OCI-LY1 (cell line): ENCODE results near the gene SPO11.

Source experiments
- EZH2 ChIP-seq: fragments of 200-600 bp; sonication (generic), shearing (Covaris generic); IDR thresholded peaks from 2 replicates; pipeline ENCODE4 v1.8.0; 2017; ENCODE audit warnings: borderline replicate concordance, mixed run types, mild to moderate bottlenecking, antibody characterized with exemption, low read length, moderate library complexity, mixed read lengths
- TF ChIP-seq, protein P1 (sequence below): fragments of 200-600 bp; sonication (generic), shearing (Covaris generic); IDR thresholded peaks from 2 replicates; pipeline ENCODE4 v1.5.1; 2017; ENCODE audit warnings: mild to moderate bottlenecking, antibody characterized with exemption, low read length, moderate library complexity, mixed read lengths

DNA sequence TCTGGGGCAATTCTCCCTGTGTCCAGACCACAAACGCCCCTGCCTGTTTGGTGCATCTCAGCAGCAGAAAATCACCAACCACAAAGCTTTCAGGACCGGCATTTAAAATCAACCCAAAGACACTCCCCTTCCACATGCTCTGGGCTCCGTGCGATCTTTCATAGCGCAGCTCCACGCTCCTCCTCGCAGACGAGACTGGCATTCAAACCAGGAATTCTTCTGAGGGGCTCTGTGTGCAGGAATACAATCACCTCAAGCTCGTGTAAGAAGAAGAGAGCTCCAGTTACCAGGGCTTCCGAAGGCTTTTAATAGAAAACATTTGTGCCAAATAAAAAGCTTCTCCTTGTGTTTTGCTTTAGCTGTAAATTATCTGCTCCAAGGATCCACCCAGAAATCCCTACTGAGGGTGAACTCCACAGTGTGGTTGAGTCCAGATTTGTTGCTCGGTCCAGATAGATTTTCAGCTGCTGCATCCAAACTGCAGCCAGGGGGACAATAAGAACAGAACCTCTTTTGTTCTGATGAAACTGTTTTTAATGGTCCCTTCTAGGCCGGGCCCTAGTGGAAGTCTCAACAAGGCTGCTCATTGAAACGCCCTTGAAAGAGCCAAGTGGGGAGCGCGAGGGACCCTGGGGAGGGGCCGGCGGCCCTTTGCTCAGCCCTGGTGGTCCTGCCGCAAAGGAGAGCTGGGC, 46.8 kb upstream of the SPO11 start:
- TF ChIP-seq, protein P1, sequence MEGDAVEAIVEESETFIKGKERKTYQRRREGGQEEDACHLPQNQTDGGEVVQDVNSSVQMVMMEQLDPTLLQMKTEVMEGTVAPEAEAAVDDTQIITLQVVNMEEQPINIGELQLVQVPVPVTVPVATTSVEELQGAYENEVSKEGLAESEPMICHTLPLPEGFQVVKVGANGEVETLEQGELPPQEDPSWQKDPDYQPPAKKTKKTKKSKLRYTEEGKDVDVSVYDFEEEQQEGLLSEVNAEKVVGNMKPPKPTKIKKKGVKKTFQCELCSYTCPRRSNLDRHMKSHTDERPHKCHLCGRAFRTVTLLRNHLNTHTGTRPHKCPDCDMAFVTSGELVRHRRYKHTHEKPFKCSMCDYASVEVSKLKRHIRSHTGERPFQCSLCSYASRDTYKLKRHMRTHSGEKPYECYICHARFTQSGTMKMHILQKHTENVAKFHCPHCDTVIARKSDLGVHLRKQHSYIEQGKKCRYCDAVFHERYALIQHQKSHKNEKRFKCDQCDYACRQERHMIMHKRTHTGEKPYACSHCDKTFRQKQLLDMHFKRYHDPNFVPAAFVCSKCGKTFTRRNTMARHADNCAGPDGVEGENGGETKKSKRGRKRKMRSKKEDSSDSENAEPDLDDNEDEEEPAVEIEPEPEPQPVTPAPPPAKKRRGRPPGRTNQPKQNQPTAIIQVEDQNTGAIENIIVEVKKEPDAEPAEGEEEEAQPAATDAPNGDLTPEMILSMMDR: 0 out of 2 replicates have a peak, but pooled peaks have one; percentile 6
- TF ChIP-seq EZH2: no peak
